HepG2 (cell line): ENCODE data around the gene POU3F4.

Experiments
- CTCF ChIP-seq: sonication (generic); formaldehyde crosslinking; IDR thresholded peaks from 2 replicates; pipeline ENCODE4 v1.5.0; 2020; ENCODE audit warnings: mild to moderate bottlenecking, missing genetic modification reagents, moderate library complexity
- GABPA ChIP-seq, 2 experiments: IDR thresholded peaks; 2 replicates each; pipeline ENCODE4 v1.6.1; 2011 to 2016; ENCODE audit warnings: low read depth in 2 of 2, low read length in 1 of 2, missing biosample characterization in 1 of 2, missing genetic modification characterization in 1 of 2
- HNRNPL ChIP-seq: fragments of 200-400 bp; formaldehyde crosslinking; IDR thresholded peaks from 2 replicates; pipeline ENCODE4 v1.6.1; 2017; ENCODE audit warnings: mild to moderate bottlenecking, low read depth, low read length
- KLF16 ChIP-seq, 2 experiments: sonication (generic) in 1 of 2; formaldehyde crosslinking in 1 of 2; IDR thresholded peaks; 2 replicates each; pipeline versions ENCODE4 v1.6.1 to v1.8.0; 2016 to 2023; ENCODE audit warnings: missing genetic modification reagents in 2 of 2, missing compliant biosample characterization in 1 of 2
- MAX ChIP-seq: IDR thresholded peaks from 2 replicates; pipeline ENCODE4 v1.6.1; 2012; ENCODE audit warnings: inconsistent platforms
- MNT ChIP-seq: fragments of 450-650 bp; IDR thresholded peaks from 2 replicates; pipeline ENCODE4 v1.6.1; 2016
- NFE2L2 ChIP-seq: fragments of 150-350 bp; IDR thresholded peaks from 2 replicates; pipeline ENCODE4 v1.6.1; 2014; ENCODE audit warnings: low read length
- NR0B2 ChIP-seq: sonication (generic); formaldehyde crosslinking; IDR thresholded peaks from 2 replicates; pipeline ENCODE4 v1.4.0; 2020; ENCODE audit warnings: mild to moderate bottlenecking, missing genetic modification reagents
- SRSF4 ChIP-seq: fragments of 200-400 bp; formaldehyde crosslinking; IDR thresholded peaks from one replicate; pipeline ENCODE4 v1.6.1; 2018; ENCODE audit warnings: mild to moderate bottlenecking, low read depth, low read length, moderate library complexity; ENCODE audit not compliant: poor library complexity, severe bottlenecking
- ZNF12 ChIP-seq: sonication (generic); formaldehyde crosslinking; IDR thresholded peaks from 2 replicates; pipeline ENCODE4 v1.5.0; 2020; ENCODE audit warnings: missing genetic modification reagents

- TF ChIP-seq MNT, result no peak
- no peak for TF ChIP-seq ZNF12 (CRISPR knock-in tag)
- TF ChIP-seq CTCF (CRISPR knock-in tag), result no peak
- no peak for TF ChIP-seq NFE2L2
- TF ChIP-seq KLF16 (CRISPR knock-in tag; IDR thresholded peaks at IDR 0.05), result no peak
- TF ChIP-seq HNRNPL, result no peak
- TF ChIP-seq MAX, result no peak
- no peak for TF ChIP-seq NR0B2
- TF ChIP-seq SRSF4, result no peak
- TF ChIP-seq GABPA (IDR thresholded peaks at IDR 0.05; ENCODE audit: low read depth, low read length), result no peak
- TF ChIP-seq GABPA (CRISPR knock-in tag; IDR thresholded peaks at IDR 0.05; ENCODE audit: low read depth), result no peak
Measured at GRCh38 chrX:83529950-83530349, 21.9 kb downstream of the POU3F4 start.
